ENCODE data around the gene XRCC3. TPM values are rescaled to one million over a fixed set of nuclear protein-coding genes. Genes with fewer than 3 reads are reported as not detected.

The XRCC3 gene
- total RNA-seq, 1 donor = 18.1 TPM

DNA sequence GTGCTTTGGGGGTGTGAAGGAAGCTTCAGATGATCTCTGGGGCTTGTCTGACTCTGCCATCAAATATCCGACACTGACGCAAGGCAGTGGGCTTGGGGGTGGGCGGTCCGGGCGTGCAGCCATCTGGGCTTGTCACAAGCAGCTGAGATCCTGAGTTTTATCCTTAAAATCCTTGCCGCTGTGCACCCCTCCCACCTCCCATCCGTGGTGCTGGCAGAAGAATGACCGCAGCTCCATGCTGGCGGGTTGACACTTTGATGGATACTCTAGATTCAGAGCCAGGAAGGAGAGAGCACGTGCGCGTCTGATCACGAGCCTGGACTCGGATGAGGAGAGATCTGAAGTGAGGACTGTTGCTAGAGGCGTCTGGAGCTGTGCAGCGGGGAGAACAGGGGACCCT is 3.3 kb upstream of the XRCC3 start:
- H3K4me3 ChIP-seq (ENCODE audit: low read depth, low read length) = no peak overlapping the region
- DNase-seq (ENCODE audit: low read depth) = peak; percentile 70
- TF ChIP-seq, protein P1, sequence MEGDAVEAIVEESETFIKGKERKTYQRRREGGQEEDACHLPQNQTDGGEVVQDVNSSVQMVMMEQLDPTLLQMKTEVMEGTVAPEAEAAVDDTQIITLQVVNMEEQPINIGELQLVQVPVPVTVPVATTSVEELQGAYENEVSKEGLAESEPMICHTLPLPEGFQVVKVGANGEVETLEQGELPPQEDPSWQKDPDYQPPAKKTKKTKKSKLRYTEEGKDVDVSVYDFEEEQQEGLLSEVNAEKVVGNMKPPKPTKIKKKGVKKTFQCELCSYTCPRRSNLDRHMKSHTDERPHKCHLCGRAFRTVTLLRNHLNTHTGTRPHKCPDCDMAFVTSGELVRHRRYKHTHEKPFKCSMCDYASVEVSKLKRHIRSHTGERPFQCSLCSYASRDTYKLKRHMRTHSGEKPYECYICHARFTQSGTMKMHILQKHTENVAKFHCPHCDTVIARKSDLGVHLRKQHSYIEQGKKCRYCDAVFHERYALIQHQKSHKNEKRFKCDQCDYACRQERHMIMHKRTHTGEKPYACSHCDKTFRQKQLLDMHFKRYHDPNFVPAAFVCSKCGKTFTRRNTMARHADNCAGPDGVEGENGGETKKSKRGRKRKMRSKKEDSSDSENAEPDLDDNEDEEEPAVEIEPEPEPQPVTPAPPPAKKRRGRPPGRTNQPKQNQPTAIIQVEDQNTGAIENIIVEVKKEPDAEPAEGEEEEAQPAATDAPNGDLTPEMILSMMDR (IDR thresholded peaks at IDR 0.05; ENCODE audit: insufficient read depth, low read length) = no peak

DNA sequence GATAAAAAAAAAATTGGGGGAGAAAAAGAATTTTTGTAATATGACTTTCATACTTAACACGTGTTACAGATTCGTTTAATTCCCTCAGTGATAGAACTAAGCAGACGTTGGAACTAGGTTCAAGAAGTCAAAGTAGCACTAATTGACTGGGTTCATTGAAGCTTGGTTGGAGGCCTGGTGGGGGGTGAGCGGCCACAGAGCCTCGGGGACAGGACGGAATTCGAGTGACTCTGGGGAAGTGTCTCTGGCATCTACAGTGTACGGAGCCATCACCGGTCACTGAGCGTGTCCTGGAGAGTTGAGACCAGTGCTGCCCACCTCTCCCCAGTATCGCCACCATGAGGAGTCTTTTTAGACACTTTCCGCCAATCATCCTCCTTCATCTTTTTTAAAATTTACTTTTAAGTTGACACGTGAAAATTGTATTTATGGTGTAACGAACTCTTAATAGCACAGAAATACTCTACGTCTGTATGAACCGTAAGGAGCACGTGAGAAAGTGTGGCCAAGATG is 1.7 kb upstream of the XRCC3 start:
- no peak for DNase-seq (ENCODE audit: low read depth)
- peak overlapping the region; percentile 84 for H3K4me3 ChIP-seq (ENCODE audit: low read depth, low read length)
- TF ChIP-seq, protein P1 (IDR thresholded peaks at IDR 0.05; ENCODE audit: insufficient read depth, low read length) = no peak

DNA sequence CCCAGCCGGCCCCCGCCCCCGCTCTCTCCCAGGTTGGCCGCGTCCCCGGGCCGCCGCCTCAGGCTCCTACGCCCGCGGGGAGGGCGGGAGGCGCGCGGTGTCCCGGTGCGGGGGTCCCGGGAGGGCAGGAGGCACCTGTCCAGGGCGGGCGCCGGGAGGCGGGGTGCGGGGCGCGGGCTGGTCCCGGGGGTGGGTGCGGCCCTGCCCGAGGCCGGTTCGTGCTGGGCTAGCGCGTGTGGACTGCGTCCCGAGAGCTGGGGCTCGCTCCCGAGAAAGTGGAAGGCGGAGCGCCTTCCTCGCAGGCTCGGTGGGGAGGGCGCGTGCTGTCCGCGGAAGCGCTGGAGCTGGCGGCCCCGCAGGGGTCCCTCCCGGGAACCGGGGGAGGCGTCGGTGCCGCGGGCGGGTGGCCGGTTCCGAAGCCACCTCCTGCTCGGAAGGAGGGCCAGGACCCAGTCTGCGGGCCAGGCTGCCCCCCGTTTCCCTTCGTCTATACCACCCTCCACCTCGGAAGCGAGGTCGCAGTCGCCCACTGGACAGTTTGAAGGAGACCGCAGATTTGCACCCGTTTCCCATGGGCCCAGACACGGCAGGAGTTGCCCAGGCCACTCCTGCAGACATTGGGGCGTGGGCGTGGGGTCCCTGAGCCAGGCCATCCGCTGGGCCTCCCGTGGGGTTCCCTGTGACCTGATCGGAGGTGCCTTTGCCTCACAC is 995 bp upstream of the XRCC3 start:
- DNase-seq (ENCODE audit: low read depth) = peak; percentile 14
- H3K4me3 ChIP-seq (ENCODE audit: low read depth, low read length) = peak overlapping the region; percentile 84
- TF ChIP-seq, protein P1 (IDR thresholded peaks at IDR 0.05; ENCODE audit: insufficient read depth, low read length) = no peak

DNA sequence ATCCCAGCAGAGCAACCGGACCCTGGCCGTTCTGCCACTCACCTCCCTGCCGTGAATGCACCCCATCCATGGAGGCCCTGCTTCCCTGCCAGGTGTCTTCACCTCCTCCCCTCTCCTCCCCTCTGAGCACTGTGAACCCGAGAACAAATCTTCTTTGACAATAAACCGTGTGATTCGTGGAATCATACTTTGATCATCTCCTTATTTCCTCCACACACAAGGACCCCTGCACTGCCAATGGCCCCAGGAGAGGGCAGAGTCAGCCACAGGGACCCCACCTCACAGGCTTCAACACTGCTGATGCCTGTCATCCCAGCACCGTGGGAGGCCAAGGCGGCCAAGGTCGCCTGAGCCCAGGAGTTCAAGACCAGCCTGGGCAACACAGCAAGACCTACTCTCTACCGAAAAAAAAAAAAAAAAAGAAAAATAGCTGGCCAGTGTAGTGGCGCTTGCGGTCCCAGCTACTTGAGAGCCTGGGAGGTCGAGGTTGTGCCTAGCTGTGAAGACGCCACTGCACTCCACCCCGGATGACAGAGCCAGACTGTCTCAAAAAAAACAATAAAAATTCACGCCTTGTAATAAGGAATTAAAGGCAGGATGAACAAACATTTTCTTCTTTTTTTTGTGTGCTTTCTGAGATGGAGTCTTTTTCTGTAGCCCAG is 1.1 kb downstream of the XRCC3 start:
- no peak for DNase-seq (ENCODE audit: low read depth)
- H3K4me3 ChIP-seq (ENCODE audit: low read depth, low read length) = peak overlapping the region; percentile 31

DNA sequence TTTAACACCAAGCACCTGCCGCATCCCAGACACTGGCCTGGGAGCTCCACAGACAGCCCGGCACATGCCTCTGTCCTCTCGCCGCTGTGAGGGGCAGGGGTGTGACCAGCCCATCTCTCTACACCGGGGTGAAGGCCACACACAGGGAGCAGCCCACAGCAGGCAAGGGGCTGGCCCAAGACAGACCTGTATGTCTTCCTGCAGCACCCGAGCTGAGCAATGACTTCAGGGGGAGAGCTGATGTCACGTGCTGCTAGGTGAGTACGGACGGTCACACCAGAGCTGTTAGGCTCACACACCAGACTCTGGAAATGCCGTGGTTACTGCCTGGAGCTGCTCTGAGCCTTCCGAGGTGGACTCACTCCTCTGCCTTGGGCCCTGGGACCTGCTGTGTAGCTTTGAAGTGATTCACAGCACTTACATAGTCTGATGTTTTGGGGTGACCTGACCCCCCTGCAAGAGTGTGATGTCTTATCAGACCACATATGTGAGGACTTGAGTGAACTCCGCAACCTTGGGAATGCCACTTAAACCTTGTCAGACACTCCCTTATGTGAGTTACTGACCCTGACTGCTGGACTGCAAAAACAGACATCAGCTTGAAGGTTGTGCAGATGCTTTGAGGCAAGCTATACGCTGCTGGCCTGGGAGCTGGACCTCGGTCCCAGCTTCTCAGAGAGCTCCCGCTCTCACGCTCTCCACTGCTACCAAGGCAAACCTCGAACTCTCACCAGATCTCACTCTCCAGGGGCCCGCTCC is 1.8 kb downstream of the XRCC3 start:
- TF ChIP-seq, protein P1 (IDR thresholded peaks at IDR 0.05; ENCODE audit: insufficient read depth, low read length) = no peak
- H3K4me3 ChIP-seq (ENCODE audit: low read depth, low read length) = no peak overlapping the region
- DNase-seq (ENCODE audit: low read depth) = no peak

More for the DNA sequence above, 1.1 kb downstream of the XRCC3 start:
- TF ChIP-seq, protein P1 (IDR thresholded peaks at IDR 0.05; ENCODE audit: insufficient read depth, low read length) = no peak

DNA sequence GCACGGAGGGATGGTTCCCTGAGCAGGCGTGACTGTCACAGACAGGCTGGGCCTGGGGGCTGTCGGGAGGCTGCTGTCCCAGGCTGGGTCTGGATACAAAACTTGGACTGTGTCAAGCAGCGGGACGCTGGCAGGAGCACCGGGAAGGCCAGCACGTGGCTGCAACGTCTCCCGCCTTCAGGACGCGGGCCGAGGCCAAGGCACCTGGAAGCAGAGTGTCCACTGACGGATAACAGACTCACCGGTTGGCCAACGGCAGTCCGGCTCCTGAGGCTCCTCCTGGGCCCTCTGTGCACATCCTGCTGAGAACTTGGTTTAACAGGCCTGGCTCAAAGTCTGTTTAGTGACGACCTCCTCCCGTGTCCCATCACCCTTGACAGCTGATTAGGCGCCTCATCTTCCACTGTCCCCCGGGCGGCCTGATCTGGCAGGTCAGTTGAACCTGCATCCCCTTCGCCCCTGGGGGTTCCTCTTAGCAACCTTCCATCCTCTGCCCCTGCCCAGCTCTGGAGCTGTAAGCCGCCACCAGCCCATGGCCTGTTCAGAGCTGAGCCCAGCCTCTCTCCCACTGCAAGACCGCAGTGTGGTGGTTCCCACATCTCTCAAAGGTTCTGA is 2.5 kb downstream of the XRCC3 start:
- no peak for DNase-seq (ENCODE audit: low read depth)
- TF ChIP-seq, protein P1 (IDR thresholded peaks at IDR 0.05; ENCODE audit: insufficient read depth, low read length) = no peak
- no peak overlapping the region for H3K4me3 ChIP-seq (ENCODE audit: low read depth, low read length)

All from fibroblast of the aortic adventitia (primary cell).